NOMO-1 treated with DMSO at 0.1 percent for 48 hours (cell line): Measurements from ENCODE around the gene TCL1B.
"Not testable (repeated sequence)": the region's sequence is repeated elsewhere in the genome, so short reads cannot be mapped to it uniquely, and the experiment has no call there.

ENCODE experiments used
- DNase-seq: peaks from one replicate; lab custom pipeline; 2025; ENCODE audit not compliant: unreplicated experiment; lab: John Stamatoyannopoulos, UW

Gene TCL1B, protein sequence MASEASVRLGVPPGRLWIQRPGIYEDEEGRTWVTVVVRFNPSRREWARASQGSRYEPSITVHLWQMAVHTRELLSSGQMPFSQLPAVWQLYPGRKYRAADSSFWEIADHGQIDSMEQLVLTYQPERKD

GRCh38 chr14:95685978-95686922 lies at the start of gene TCL1B:
Gene TCL1B, plus strand, starts transcription at chr14:95686426. Its CDS starts 42 bp downstream, at chr14:95686468.
- no peak for DNase-seq

DNA sequence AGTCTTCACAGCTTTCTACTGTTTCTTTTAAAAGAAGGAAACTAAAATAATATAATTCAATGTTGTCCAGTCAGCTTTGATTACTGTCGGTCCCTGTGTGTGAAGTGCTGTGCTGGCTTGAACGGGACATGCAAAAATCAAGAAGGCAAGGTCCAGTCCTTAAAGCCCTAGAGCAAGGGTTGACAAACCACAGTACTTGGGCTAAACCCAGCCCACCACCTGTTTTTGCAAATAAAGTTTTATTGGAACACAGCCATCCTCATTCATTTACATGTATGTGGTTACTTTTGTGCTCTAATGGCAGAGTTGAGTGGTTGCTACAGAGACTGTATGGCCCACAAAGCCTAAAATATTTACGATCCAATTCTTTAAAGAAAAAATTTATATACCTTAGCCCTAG lies 41.2 kb upstream of the TCL1B start:
- DNase-seq, result no peak

DNA sequence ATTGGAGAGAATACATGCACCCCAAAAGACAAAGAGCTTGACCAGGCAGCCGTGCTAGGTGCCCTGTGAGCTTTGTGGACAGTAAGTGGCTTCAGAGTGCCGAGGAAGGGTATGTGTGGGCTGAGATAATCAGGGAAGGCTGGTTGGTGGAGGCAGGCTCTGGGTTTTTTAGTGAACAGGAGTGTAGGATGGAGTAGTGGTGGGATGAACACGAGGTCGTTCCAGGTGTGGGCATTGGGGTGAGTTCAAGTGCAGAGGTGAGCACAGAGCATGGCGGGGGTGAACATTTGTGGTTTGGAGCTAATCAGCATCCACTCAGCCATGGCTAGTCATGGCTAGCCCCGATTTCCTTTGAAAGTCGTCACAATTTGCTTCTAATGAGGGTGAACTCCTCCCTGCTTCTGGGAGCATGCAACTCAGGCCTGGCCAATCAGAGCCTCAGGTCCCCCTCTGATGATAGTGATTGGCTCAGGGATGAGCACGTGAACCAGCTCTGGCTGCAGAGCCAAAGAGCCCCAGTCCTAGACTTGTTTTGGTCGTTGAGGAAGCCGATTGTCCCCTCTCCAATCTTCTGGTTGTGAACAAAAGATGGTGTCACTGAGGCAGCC lies 40.7 kb upstream of the TCL1B start:
- no peak for DNase-seq

- no peak for DNase-seq
Observed at GRCh38 chr14:95647926-95648325, 38.3 kb upstream of the TCL1B start.

DNA sequence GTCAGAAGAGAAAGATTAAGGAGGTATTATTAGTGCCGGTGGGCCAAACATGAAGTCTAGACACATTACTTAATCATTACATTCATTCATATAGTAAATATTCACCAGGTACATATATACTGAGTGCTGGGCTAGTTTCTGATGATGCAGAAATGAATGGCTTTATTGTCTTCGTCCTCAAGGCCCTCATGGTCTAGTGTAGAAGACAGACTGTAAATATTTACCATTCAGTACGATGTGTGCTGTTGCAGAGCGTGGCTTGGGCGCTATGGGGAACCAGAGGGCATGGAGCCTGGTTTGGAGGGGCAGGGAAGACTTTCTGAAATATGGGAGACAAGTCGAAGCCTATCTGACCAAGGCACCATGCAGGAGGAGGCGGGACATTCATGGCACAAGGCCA lies 37.0 kb upstream of the TCL1B start:
- DNase-seq, result no peak

DNA sequence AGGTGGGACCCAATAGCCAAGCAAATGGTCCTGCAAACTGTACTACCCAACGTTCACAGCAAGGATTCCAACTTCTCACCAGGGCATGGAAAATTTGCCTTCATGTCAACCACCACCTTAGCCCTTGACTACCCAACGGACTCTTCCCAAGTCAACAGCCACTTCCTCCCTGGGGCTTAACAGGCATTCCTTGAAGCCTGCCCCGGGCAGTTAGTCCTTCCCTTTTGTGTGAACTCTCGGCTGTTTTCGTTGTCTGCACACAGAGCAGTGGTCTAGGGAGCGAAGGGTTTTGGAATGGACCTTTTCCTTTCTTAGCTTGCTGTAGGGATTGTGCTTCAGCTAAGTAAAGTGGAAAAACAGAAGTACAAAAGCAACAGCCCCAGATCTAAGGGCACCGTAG lies 35.2 kb upstream of the TCL1B start:
- no peak for DNase-seq

DNA sequence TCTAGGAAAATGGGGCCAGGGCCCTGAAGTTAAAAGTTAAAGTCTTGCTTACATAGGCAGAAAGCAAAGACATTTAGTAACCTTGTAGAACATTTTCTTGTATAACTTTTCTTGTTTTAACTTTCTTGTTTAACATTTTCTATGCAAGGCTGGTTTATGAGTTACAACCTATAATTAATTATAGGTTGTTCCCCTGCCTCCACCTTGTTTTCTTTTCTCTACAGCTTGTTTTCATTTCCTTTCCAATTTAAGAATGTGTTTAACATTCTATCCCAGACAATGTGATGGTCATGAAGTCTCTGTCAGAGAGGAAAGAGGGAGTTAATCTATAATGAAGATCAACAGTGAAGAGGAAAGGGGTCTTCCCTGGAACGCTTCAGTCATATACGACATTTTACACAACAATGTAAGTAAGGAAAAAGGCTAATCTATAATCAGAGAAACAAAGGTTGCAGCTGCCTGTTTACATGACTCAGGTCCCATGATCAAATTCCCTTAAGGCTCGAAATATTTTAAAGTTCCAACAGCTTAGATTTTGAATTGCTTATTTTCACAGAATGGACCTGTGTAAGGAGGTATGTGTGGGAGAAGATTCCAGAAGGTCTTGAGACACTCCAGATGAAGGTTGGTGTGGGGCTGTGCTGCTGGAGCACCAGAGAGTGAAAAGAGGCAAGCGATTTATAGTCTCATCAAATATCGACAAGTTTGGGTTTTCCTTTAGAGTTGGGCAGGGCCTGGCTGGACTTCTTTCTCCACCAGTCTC lies 34.2 kb upstream of the TCL1B start:
- DNase-seq, result no peak

GRCh38 chr14:95652690-95653089 lies 33.5 kb upstream of the TCL1B start:
- no peak for DNase-seq

DNA sequence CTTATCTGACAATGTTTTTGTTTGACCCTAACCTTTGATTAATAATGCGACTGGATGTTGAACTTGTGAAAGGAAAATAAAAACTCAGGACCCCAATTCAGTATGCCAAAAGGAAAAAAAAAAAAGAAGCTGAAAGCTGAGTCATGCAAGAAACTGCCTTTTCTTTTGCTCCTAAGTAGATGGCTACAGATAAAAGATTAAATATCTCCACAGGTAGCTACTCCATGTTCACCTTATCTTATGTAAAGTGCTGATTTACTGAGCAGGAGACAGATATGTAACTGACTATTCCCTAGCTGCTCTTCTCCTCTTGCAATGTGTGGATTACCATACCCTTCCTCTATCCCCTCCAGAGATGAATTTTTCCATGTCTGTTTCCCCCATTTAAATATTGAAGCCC lies 30.8 kb upstream of the TCL1B start:
- no peak for DNase-seq

DNA sequence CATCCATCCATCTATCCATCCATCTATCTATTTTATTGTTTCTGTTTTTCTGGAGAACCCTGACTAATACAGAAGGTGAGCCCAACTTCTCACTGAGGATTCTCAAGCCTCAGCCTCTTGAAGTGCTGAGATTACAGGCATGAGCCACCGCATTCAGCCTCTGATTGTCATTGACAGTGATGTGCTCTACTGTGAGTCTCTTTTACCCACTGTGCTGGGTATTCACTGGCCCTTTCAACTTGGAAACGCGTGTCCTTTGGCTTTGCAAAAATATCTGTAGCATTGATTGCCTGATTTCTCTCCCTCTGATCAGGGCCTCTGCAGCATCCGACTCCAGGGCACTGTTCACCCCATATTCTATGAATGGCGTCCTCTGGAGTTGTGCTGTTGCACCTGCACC lies 29.6 kb upstream of the TCL1B start:
- DNase-seq, result no peak

- DNase-seq, result no peak
Observed at GRCh38 chr14:95657454-95657853, 28.8 kb upstream of the TCL1B start.

DNA sequence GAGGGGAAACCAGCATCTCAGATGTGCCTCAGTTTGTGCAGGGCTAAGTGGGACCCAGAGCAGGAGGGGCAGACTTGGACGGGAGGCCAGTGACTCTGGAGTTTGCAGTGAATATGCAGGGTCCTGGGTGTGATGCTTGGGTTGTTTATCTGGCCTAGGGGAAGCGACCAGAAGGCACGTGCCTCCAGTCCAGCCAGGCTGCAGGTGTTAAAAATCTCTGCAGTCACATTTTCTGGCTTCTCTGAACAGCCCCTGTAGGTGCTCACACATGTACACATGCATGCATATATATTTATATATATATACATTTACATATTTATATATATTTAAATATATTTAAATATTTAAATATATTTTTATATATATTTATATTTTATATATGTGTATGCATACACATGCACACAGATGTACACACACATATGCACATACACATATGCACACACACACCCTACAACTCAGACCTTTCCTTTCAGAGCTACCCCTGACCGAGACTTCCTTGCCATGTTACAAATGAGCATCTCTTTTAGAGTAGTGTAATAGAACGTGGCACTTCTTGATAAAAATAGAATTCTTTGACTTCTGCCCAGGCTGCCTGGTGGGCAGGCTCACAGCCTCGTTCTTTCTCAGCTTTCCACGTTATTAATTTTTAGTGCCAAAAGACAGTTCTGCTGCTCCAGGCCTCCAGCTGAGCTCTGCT lies 26.8 kb upstream of the TCL1B start:
- no peak for DNase-seq

GRCh38 chr14:95659990-95660385 lies 26.2 kb upstream of the TCL1B start:
- no peak for DNase-seq

- DNase-seq, result no peak
Observed at GRCh38 chr14:95660651-95661515, 25.3 kb upstream of the TCL1B start.

DNA sequence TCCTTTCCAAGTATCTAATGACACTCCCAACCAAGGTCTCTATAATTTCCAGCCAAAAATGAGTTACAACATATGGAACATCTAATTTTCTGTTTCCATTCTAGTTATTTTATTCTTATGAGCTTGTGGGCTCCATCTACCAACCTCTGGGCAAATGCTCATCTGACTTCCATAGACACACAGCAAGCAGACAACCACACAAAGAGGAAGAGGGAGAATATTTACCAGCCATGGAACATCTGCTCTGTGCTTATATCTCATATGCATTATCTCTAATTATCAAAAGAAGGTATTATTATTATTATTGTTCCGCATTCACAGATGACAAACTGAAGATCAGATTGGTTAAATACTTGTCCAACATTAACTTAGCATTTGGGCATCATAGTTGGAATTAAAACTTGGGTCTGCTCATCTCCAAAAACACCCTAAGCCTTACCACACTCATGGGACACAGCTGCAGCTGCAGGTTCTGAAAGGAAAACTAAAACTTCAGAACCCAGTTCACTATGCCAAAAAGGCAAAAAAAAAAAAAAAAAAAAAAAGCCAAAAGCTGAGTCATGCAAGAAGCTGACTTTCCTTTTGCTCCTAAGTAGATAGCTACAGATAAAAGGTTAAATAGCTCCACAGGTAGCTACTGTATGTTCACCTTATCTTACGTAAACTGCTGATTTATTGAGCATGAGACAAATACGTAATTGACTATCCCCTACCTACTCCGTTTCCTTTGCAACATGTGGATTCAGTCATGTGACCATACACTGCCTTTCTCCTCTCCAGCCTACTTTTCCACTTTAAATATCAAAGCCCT lies 23.6 kb upstream of the TCL1B start:
- no peak for DNase-seq

DNA sequence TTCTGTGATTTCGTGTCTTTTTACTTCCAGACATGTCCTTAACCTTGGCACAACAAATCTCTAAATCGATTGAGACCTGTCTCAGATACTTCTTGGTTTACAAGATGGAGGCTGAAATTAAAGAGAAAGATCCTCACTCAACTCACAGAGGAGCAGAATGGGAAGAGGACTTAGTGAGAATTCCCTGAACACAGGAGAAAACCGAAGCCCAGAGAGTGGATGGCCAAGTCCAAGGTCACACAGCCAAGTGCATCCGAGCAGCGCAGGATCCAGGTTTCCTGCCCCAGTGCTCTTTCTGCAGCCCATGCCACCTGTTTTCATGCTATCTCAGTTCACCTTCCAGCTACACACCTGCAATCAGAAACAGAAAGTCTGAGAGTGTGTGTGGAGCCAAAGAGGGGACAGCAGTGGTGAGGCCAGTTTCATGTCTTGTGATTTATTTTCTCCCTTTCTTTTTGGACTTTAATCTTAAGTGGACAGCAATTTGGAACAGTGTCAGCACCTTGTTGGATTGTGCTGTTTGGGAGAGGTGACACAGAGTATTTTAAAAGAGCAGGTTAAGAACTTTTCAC lies 22.9 kb upstream of the TCL1B start:
- no peak for DNase-seq

- DNase-seq, result no peak
Observed at GRCh38 chr14:95664066-95664465, 22.2 kb upstream of the TCL1B start.

GRCh38 chr14:95664546-95664945 lies 21.7 kb upstream of the TCL1B start:
- DNase-seq, result no peak

DNA sequence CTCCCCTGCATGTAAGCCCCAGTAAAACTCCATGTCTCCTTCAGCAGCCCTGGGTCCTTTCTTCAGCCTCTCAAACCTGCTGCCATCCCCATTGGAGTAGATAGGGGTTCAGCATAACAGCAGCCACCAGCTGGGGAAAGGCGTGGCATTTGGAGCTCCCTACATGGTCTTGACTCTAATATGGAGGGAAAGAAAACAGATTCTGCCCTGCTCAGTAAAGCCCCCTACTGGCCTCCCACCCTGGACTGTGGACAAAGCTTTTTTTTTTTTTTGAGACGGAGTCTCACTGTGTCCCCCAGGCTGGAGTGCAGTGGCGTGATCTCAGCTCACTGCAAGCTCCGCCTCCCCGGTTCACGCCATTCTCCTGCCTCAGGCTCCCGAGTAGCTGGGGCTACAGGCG lies 20.7 kb upstream of the TCL1B start:
- not testable (repeated sequence) for DNase-seq
